DND-41 (cell line): ENCODE results near the gene NSDHL.

Experiments used
- ATAC-seq: fragments of 200-7000 bp; cut with Tn5 transposase; 3 replicates; pipeline ENCODE4 v1.9.1; 2021; ENCODE audit warnings: low read depth; ENCODE audit not compliant: insufficient read depth
- DNase-seq: peaks from one replicate; pipeline ENCODE4 v3.0.0-alpha.2; 2020
- H2AFZ ChIP-seq: 2 replicates; pipeline ENCODE4 v1.6.0; 2012; ENCODE audit warnings: low read depth, low read length
- H3K27ac ChIP-seq: 2 replicates; pipeline ENCODE4 v1.5.1; 2012; ENCODE audit warnings: low read length, inconsistent platforms
- H3K27me3 ChIP-seq: fragments of 200-600 bp; sonication (generic); 2 replicates; pipeline ENCODE4 v1.6.0; 2012; ENCODE audit warnings: low read length, mild to moderate bottlenecking, inconsistent platforms; ENCODE audit not compliant: insufficient read depth, poor library complexity
- H3K36me3 ChIP-seq: 2 replicates; pipeline ENCODE4 v1.5.1; 2012; ENCODE audit warnings: low read length, inconsistent platforms; ENCODE audit not compliant: insufficient read depth
- H3K4me1 ChIP-seq: 2 replicates; pipeline ENCODE4 v1.5.1; 2012; ENCODE audit warnings: mild to moderate bottlenecking, low read length; ENCODE audit not compliant: insufficient read depth
- H3K4me2 ChIP-seq: 2 replicates; pipeline ENCODE4 v1.6.0; 2012; ENCODE audit warnings: mild to moderate bottlenecking, moderate library complexity, low read length, inconsistent platforms; ENCODE audit not compliant: insufficient read depth
- H3K4me3 ChIP-seq, 2 experiments: fragments of 200-600 bp in 1 of 2; shearing (Covaris generic) in 1 of 2; 2 replicates each; pipeline ENCODE4 v1.5.1; 2012 to 2016; ENCODE audit warnings: inconsistent platforms in 2 of 2, low read length in 2 of 2, mild to moderate bottlenecking in 2 of 2, low read depth in 1 of 2, moderate library complexity in 1 of 2
- H3K79me2 ChIP-seq: 2 replicates; pipeline ENCODE4 v1.6.0; 2012; ENCODE audit warnings: low read length, inconsistent platforms; ENCODE audit not compliant: insufficient read depth
- H3K9ac ChIP-seq: 2 replicates; pipeline ENCODE4 v1.6.0; 2012; ENCODE audit warnings: low read depth, mild to moderate bottlenecking, inconsistent platforms, low read length, moderate library complexity
- H3K9me3 ChIP-seq: 2 replicates; pipeline ENCODE4 v1.5.1; 2012; ENCODE audit warnings: low read length, moderate library complexity, mild to moderate bottlenecking, inconsistent platforms; ENCODE audit not compliant: insufficient read depth, severe bottlenecking
- H4K20me1 ChIP-seq: 2 replicates; pipeline ENCODE4 v1.6.0; 2012; ENCODE audit warnings: low read length; ENCODE audit not compliant: insufficient read depth
- EZH2 ChIP-seq: IDR thresholded peaks from 3 replicates; pipeline ENCODE4 v1.6.1; 2012; ENCODE audit warnings: borderline replicate concordance, low read depth, mild to moderate bottlenecking, moderate library complexity, low read length, inconsistent platforms; ENCODE audit not compliant: severe bottlenecking
- TF ChIP-seq, protein P1 (sequence below): IDR thresholded peaks from 2 replicates; pipeline ENCODE4 v1.5.1; 2012; ENCODE audit warnings: borderline replicate concordance, low read length, moderate library complexity, mild to moderate bottlenecking; ENCODE audit not compliant: poor library complexity, severe bottlenecking; ENCODE audit errors: extremely low read depth

The NSDHL gene

DNA sequence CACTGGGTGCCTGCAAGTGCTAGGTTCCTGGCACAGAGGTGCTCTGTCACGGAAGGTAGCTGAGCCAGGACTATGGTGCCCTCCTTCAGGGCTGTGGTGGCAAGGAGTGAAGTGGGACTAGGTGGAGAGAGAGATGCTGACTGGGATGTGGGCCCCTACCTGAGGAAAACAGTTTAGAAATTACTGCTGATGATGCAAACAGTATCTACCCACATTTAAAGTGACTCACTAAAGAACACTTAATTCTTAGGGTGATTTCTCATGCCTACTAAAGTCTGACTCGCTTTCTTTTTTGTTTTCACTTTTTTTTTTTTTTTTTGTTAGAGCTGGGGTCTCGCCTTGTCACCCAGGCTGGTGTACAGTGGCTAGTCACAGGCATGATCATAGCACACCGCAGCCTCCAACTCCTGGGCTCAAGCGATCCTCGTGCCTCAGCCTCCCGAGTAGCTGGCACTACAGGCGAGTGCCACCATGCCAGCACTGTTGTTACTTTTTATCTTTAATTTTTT lies 70.1 kb downstream of the NSDHL start:
- Histone ChIP-seq H3K9ac (no peak overlapping the region), H3K4me1 (no peaks in the 10 kb centered on the region), H3K9me3 (no peaks in the 10 kb centered on the region), H3K27me3 (no peaks in the 10 kb centered on the region), H4K20me1 (no peaks in the 10 kb centered on the region), H3K27ac (no peak overlapping the region), H3K4me2 (no peak overlapping the region), H3K4me3 (no peak overlapping the region), H3K36me3 (no peaks in the 10 kb centered on the region), H3K79me2 (no peaks in the 10 kb centered on the region), H2AFZ (no peak overlapping the region)
- DNase-seq, result no peak
- TF ChIP-seq, protein P1, sequence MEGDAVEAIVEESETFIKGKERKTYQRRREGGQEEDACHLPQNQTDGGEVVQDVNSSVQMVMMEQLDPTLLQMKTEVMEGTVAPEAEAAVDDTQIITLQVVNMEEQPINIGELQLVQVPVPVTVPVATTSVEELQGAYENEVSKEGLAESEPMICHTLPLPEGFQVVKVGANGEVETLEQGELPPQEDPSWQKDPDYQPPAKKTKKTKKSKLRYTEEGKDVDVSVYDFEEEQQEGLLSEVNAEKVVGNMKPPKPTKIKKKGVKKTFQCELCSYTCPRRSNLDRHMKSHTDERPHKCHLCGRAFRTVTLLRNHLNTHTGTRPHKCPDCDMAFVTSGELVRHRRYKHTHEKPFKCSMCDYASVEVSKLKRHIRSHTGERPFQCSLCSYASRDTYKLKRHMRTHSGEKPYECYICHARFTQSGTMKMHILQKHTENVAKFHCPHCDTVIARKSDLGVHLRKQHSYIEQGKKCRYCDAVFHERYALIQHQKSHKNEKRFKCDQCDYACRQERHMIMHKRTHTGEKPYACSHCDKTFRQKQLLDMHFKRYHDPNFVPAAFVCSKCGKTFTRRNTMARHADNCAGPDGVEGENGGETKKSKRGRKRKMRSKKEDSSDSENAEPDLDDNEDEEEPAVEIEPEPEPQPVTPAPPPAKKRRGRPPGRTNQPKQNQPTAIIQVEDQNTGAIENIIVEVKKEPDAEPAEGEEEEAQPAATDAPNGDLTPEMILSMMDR, result no peak
- TF ChIP-seq EZH2, result no peak
- ATAC-seq, result no peak

DNA sequence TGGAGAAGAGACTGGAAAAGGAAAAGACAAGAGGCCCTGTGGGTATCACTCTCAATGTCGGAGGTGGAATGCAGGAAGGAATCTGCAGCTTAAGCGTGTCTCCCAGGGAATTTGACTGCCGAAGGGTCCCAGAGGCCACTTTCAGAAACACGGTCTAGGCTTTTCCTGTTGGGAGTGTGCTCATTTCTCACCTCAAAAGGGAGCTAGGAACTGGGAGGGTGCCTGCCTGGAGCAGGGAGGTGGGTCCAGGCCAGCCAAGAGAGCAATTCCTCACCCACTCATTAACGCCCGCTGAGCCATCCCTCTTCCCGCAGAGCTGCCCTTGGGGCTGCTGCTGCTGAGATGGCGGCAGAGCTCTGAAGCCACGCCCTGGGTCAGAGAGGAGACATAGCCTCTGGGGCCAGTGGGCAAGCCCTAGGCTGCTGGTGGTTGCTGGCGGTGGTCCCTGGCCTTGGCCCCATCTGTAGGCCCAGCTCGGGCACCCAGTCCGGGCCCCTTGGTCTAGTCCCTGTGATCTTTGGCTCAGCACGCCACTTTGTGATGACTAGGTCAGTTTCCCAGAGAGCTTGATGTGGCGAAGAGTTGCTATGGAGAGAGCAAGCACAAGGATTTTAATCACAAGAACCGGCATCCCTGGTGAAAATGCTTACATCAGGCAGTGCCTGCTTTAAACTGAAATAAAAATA lies 71.1 kb downstream of the NSDHL start:
- Histone ChIP-seq H3K79me2 (no peaks in the 10 kb centered on the region), H2AFZ (no peak overlapping the region), H3K4me2 (no peak overlapping the region), H3K36me3 (no peaks in the 10 kb centered on the region), H3K4me3 (no peak overlapping the region), H4K20me1 (no peaks in the 10 kb centered on the region), H3K9me3 (no peaks in the 10 kb centered on the region), H3K27me3 (no peaks in the 10 kb centered on the region), H3K27ac (no peak overlapping the region), H3K4me1 (no peaks in the 10 kb centered on the region), H3K9ac (no peak overlapping the region)
- no peak for ATAC-seq
- TF ChIP-seq, protein P1, result no peak
- no peak for TF ChIP-seq EZH2
- no peak for DNase-seq

DNA sequence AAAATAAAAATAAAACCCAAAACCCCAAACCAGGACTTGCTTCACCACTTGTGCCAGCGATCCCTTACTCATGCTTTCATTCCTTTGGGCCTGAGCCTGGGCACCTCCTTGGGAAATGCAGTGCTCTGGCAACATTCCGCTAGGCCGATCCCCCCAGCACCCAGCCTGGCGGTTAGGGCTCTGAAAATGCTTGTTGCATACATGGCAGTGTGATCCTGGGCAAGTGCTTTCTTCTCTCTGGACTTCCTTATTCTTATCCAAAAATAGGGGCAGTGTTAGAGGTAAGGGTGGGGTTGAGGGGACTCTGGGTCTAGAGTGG lies 71.6 kb downstream of the NSDHL start:
- H3K4me3 ChIP-seq, result no peak overlapping the region
- no peaks in the 10 kb centered on the region for H4K20me1 ChIP-seq
- no peak for ATAC-seq
- no peak overlapping the region for H3K4me2 ChIP-seq
- no peaks in the 10 kb centered on the region for H3K9me3 ChIP-seq
- H3K4me1 ChIP-seq, result no peaks in the 10 kb centered on the region
- no peak overlapping the region for H3K9ac ChIP-seq
- TF ChIP-seq EZH2, result no peak
- TF ChIP-seq, protein P1, result no peak
- H2AFZ ChIP-seq, result no peak overlapping the region
- H3K36me3 ChIP-seq, result no peaks in the 10 kb centered on the region
- no peaks in the 10 kb centered on the region for H3K27me3 ChIP-seq
- H3K79me2 ChIP-seq, result no peaks in the 10 kb centered on the region
- DNase-seq, result no peak
- no peak overlapping the region for H3K27ac ChIP-seq
